Transverse colon (tissue), 4 donors: ENCODE data around the gene STYK1. TPM values are rescaled to one million over a fixed set of nuclear protein-coding genes. Genes with fewer than 3 reads are reported as not detected.
A peak's percentile ranks its signal among the peaks of the same experiment; 100 is the strongest.

Experiments
- DNase-seq: peaks from one replicate; pipeline ENCODE4 v3.0.0-alpha.2; 2019
- H3K27ac ChIP-seq, 4 donors: fragments of 200-600 bp; sonication (generic); 2 replicates each; pipeline ENCODE4 v1.5.1; 2016 to 2018; ENCODE audit warnings: inconsistent platforms in 4 of 4
- H3K27me3 ChIP-seq: fragments of 200-600 bp; sonication (generic); 2 replicates; pipeline ENCODE4 v1.5.1; 2017; ENCODE audit warnings: inconsistent platforms
- H3K36me3 ChIP-seq, 4 donors: fragments of 200-600 bp; sonication (generic); 2 replicates each; pipeline ENCODE4 v1.5.1; 2017 to 2019; ENCODE audit warnings: inconsistent platforms in 4 of 4
- H3K4me1 ChIP-seq, 4 donors: fragments of 200-600 bp; sonication (generic); 2 replicates each; pipeline ENCODE4 v1.5.1; 2017 to 2020; ENCODE audit warnings: inconsistent platforms in 4 of 4
- H3K4me3 ChIP-seq, 4 donors: fragments of 200-600 bp; sonication (generic); 1 replicate in 1 of 4; 2 replicates in 3 of 4; pipeline versions ENCODE4 v1.5.1 to v1.6.1; 2017 to 2019; ENCODE audit warnings: inconsistent platforms in 4 of 4
- H3K9me3 ChIP-seq, 2 donors: fragments of 200-600 bp; sonication (generic); 2 replicates each; pipeline ENCODE4 v1.5.1; 2017 to 2019; ENCODE audit warnings: inconsistent platforms in 2 of 2
- EP300 ChIP-seq: sonication (generic); formaldehyde crosslinking; IDR thresholded peaks from one replicate; pipeline ENCODE4 v1.6.1; 2017; ENCODE audit warnings: antibody characterized with exemption, low read depth
- POLR2A ChIP-seq: fragments of 450-650 bp; IDR thresholded peaks from one replicate; pipeline ENCODE4 v1.6.1; 2016; ENCODE audit warnings: antibody characterized with exemption, mild to moderate bottlenecking, moderate library complexity
- POLR2AphosphoS5 ChIP-seq, 3 donors: sonication (generic); formaldehyde crosslinking; IDR thresholded peaks; one replicate each; pipeline ENCODE4 v1.6.1; 2016; ENCODE audit warnings: antibody characterized with exemption in 3 of 3
- WGBS, 2 donors: methylation state at CpG; one replicate each; pipeline ENCODE4 v1.1.5; 2018; ENCODE audit warnings: low coverage in 1 of 2; 5-methylcytosine and 5-hydroxymethylcytosine counted together
- in situ Hi-C, 4 donors: fragments of 200-750 bp; cut with MboI; loops; one replicate each; pipeline versions ENCODE4 v1.15.0 to v1.15.1; 2017; ENCODE audit warnings: low sequenced_read_pairs in 3 of 4, low pct_ligation_motif_present in 1 of 4, low pct_unique_long_range_greater_than_20kb in 1 of 4
- intact Hi-C: fragments of 100-400 bp; cut with DNase I; formaldehyde crosslinking; loops from one replicate; pipeline ENCODE4 v1.15.1; 2023; ENCODE audit warnings: low total_unique reads
- total RNA-seq, 4 donors: library from RNA; depleted of rRNA; stranded (reverse); fragments of >200 nt; gene quantifications; one replicate each; pipeline ENCODE4 v1.1.0, GENCODE V29; 2016
- TF ChIP-seq, protein P1 (sequence below), 5 experiments: fragments of 200-600 bp in 3 of 5; fragments of 450-650 bp in 2 of 5; sonication (generic) in 3 of 5; IDR thresholded peaks; 1 replicate in 2 of 5; 2 replicates in 3 of 5; pipeline ENCODE4 v1.5.1; 2016 to 2017; ENCODE audit warnings: antibody characterized with exemption in 5 of 5, inconsistent platforms in 3 of 5, mild to moderate bottlenecking in 2 of 5, moderate library complexity in 1 of 5

Gene STYK1
- total RNA-seq, 4 donors from 2014 or later, result 8.4 to 41.6 (median 19.2) TPM

DNA sequence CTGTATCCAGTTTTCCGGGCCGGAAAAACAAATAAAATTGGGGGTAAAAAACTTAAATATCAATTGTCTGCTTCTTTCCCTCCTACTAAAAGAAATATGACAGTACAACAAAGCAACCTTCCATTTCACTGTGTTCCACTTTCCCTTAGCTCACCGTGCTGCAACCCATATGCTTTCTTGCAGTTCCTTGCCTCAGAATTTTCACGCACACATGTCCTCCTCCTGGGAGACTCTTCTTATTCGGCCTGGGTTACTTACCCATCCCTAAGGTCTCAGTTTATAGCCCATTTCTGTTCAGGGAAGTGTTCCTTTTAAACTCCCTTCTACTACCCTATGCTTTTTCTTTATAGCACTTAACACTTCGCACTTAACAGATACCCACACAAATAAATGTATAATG is 56.0 kb downstream of the STYK1 start:
- Histone ChIP-seq H3K9me3 (no peaks in the 10 kb centered on the region), H3K4me3 (no peak overlapping the region), H3K4me1 (peaks cover 0 to 7% (median 3%) of the 10 kb centered on the region in 4 donors), H3K36me3 (no peaks in the 10 kb centered on the region), H3K27me3 (no peaks in the 10 kb centered on the region), H3K27ac (no peak overlapping the region)
- TF ChIP-seq POLR2A, result no peak
- TF ChIP-seq, protein P1, sequence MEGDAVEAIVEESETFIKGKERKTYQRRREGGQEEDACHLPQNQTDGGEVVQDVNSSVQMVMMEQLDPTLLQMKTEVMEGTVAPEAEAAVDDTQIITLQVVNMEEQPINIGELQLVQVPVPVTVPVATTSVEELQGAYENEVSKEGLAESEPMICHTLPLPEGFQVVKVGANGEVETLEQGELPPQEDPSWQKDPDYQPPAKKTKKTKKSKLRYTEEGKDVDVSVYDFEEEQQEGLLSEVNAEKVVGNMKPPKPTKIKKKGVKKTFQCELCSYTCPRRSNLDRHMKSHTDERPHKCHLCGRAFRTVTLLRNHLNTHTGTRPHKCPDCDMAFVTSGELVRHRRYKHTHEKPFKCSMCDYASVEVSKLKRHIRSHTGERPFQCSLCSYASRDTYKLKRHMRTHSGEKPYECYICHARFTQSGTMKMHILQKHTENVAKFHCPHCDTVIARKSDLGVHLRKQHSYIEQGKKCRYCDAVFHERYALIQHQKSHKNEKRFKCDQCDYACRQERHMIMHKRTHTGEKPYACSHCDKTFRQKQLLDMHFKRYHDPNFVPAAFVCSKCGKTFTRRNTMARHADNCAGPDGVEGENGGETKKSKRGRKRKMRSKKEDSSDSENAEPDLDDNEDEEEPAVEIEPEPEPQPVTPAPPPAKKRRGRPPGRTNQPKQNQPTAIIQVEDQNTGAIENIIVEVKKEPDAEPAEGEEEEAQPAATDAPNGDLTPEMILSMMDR (IDR thresholded peaks at IDR 0.05), result no peak
- TF ChIP-seq EP300, result no peak
- no peak for TF ChIP-seq POLR2AphosphoS5 (IDR thresholded peaks at IDR 0.05)
- intact Hi-C loops, result loop anchor here (10.0 kb wide), 1 partner anchor 137 kb away; no protein-coding TSS in a partner anchor
- in situ Hi-C loops, result loop anchor here in 1 of 4 donors (25.0 kb wide), 1 partner anchor 119 kb away; no protein-coding TSS in a partner anchor
- 88 to 94% methylated on average over 6 of the region's 6 CpGs for WGBS, 2 donors
- DNase-seq, result no peak

DNA sequence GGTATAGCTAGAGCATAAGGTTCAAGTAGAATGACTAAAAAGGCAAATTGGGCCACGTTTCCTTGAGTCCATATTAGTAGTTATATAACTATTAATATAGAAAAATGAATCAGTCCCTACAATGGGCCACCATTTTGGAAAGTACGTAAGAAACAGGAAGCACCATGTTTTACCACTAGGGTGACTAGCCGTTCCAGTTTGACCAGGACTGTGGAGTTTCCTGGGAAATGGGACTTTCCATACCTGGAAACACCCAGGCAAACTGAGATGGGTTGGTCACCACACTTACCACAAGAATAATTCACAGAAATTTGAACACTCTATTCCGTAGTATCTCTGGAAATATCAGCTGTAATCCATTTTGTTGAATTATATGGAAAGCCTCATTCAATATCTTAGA is 58.3 kb downstream of the STYK1 start:
- H3K27ac ChIP-seq, result no peak overlapping the region
- DNase-seq, result no peak
- in situ Hi-C loops, result loop anchor here in 1 of 4 donors (25.0 kb wide), 1 partner anchor 122 kb away; no protein-coding TSS in a partner anchor
- TF ChIP-seq, protein P1 (IDR thresholded peaks at IDR 0.05), result no peak
- TF ChIP-seq POLR2AphosphoS5 (IDR thresholded peaks at IDR 0.05) (no peak), EP300 (no peak), POLR2A (no peak)
- peaks cover 8 to 22% (median 13%) of the 10 kb centered on the region in 4 donors for H3K4me1 ChIP-seq
- no peak overlapping the region for H3K4me3 ChIP-seq
- H3K36me3 ChIP-seq, result no peaks in the 10 kb centered on the region
- 53 to 73% methylated on average over 4 of the region's 4 CpGs for WGBS, 2 donors
- intact Hi-C loops, result loop anchor here (10.0 kb wide), 1 partner anchor 139 kb away; no protein-coding TSS in a partner anchor
- H3K9me3 ChIP-seq, result no peaks in the 10 kb centered on the region
- no peaks in the 10 kb centered on the region for H3K27me3 ChIP-seq

DNA sequence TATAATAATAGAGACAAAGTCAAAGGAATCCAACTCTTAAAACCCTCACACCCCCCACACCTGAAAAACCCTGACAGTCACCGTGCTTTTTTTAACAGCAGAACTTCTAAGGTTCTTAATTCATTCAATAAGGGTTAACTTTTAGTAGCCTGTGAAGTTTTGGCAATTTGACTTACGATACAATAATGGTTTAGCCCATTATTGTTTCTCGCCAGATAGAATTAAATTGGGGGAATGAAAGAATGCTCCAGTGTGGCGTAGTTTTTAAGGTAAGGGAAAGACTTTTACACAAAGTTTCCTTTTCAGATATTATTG is 59.8 kb downstream of the STYK1 start:
- Histone ChIP-seq H3K4me3 (peak overlapping the region; percentile 24 to 96 (median 84)), H3K27me3 (no peaks in the 10 kb centered on the region), H3K4me1 (peaks cover 8 to 22% (median 13%) of the 10 kb centered on the region in 4 donors), H3K9me3 (no peaks in the 10 kb centered on the region), H3K36me3 (peaks cover 0 to 7% (median 2%) of the 10 kb centered on the region in 4 donors), H3K27ac (peak overlapping the region; percentile 85 to 96 (median 92))
- DNase-seq, result no peak
- intact Hi-C loops (loop anchor here (10.0 kb wide), 1 partner anchor 141 kb away; no protein-coding TSS in a partner anchor), in situ Hi-C loops (loop anchor here in 1 of 4 donors (25.0 kb wide), 1 partner anchor 123 kb away; no protein-coding TSS in a partner anchor)
- TF ChIP-seq, protein P1 (IDR thresholded peaks at IDR 0.05), result no peak
- no peak for TF ChIP-seq POLR2AphosphoS5 (IDR thresholded peaks at IDR 0.05)
- no peak for TF ChIP-seq POLR2A
- TF ChIP-seq EP300, result no peak
- WGBS, 2 donors, result 12 to 24% methylated on average over 4 of the region's 4 CpGs

DNA sequence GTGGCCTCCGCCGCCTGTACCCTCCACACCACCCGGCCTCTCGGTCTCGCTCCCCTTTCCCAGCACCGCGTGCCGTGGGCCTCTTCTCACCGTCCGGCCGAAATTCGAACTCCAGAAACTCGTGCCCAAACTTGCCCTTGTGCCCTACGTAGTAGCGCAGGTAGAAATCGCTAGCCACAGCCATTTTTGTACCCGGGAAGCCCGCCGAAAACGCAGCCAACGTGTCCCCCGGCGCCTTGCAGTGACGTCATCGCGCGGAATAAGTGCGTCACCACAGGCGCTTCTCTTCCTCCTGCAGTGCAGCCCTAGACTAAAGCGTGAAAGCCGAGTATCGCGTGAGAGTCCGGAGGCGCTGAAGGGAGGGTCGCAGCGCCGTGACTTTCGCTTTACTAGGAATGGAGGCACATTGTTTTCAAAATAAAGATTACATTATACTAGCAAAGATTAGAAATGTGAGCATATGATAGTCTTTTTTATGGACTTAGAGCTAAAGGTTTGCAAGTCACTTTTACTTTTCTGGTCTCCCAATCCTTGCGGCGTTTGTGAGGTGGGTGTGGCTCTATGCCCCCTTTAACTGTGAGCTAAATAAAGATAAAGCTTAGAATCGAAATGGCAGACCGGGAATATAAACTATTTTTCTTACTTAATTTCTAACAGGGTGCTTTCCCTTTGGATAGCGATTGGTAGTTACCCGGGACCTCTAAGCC is 60.4 kb downstream of the STYK1 start, which contains the start of gene MAGOHB:
Gene MAGOHB, minus strand, starts transcription at position 261 of the 707 bp plus-strand sequence. Its CDS starts 77 bp downstream, at position 184.
- intact Hi-C loops, result loop anchor here (10.0 kb wide), 1 partner anchor 141 kb away; no protein-coding TSS in a partner anchor
- H3K27ac ChIP-seq, result peak within 1 kb of the TSS; percentile 85 to 96 (median 92)
- 0% methylated on average over 10 to 43 of the region's 45 CpGs for WGBS, 2 donors
- H3K4me1 ChIP-seq, result peaks cover 8 to 22% (median 13%) of the 10 kb centered on the region in 4 donors
- H3K4me3 ChIP-seq, result peak within 1 kb of the TSS; percentile 70 to 96 (median 84)
- H3K27me3 ChIP-seq, result no peaks in the 10 kb centered on the region
- no peaks in the 10 kb centered on the region for H3K9me3 ChIP-seq
- peaks cover 0 to 12% (median 3%) of the 10 kb centered on the region in 4 donors for H3K36me3 ChIP-seq
- in situ Hi-C loops, result loop anchor here in 1 of 4 donors (25.0 kb wide), 1 partner anchor 124 kb away; no protein-coding TSS in a partner anchor
- peak; percentile 98 for DNase-seq
- TF ChIP-seq POLR2A (peak; percentile 79), POLR2AphosphoS5 (IDR thresholded peaks at IDR 0.05) (peak; percentile 91 to 95 (median 91)), EP300 (no peak)
- TF ChIP-seq, protein P1 (IDR thresholded peaks at IDR 0.05), result peak in 1 of 5 experiments; percentile 30
